Colonic mucosa (tissue), 4 donors: ENCODE data around the gene LUZP1. TPM values are rescaled to one million over a fixed set of nuclear protein-coding genes. Genes with fewer than 3 reads are reported as not detected.
A peak's percentile ranks its signal among the peaks of the same experiment; 100 is the strongest.

Experiments
- DNase-seq: peaks from one replicate; pipeline ENCODE4 v3.0.0-alpha.2; 2020
- H3K27ac ChIP-seq: fragments of 200-600 bp; one replicate; pipeline ENCODE4 v1.8.0; 2021
- H3K27me3 ChIP-seq: fragments of 200-600 bp; one replicate; pipeline ENCODE4 v1.8.0; 2021
- H3K36me3 ChIP-seq: fragments of 200-600 bp; one replicate; pipeline ENCODE4 v1.8.0; 2021
- H3K4me1 ChIP-seq: fragments of 200-600 bp; one replicate; pipeline ENCODE4 v1.8.0; 2021; ENCODE audit warnings: mild to moderate bottlenecking
- H3K4me3 ChIP-seq: fragments of 200-600 bp; one replicate; pipeline ENCODE4 v1.8.0; 2021
- H3K9ac ChIP-seq, 2 donors: one replicate each; pipeline ENCODE4 v1.7.0; 2013; ENCODE audit warnings: control low read depth in 2 of 2, low read depth in 2 of 2, low read length in 2 of 2
- H3K9me3 ChIP-seq: fragments of 200-600 bp; one replicate; pipeline ENCODE4 v1.8.0; 2021
- CTCF ChIP-seq: fragments of 200-600 bp; IDR thresholded peaks from one replicate; pipeline ENCODE4 v1.8.0; 2022; ENCODE audit warnings: antibody characterized with exemption, mild to moderate bottlenecking
- intact Hi-C: fragments of 100-400 bp; cut with DNase I; formaldehyde crosslinking; loops from one replicate; pipeline ENCODE4 v1.14.1; 2022
- total RNA-seq, 2 donors: library from RNA; stranded (reverse); fragmentation: NEBNext Ultra II Directional in 1 of 2; extraction: Animal tissue kit (Norgen Biotek cat#: 25700) in 1 of 2; gene quantifications; one replicate each; pipeline ENCODE4 v1.2.1, GENCODE V29; 2021
- donor health status: healthy.
- donor health status: DM: no; HTN: no; CAD: no.
- donor health status: DM: no; HTN: no; CAD: no.

Gene LUZP1
- total RNA-seq, 2 donors from 2014 or later, result 42.4 to 50.4 TPM

DNA sequence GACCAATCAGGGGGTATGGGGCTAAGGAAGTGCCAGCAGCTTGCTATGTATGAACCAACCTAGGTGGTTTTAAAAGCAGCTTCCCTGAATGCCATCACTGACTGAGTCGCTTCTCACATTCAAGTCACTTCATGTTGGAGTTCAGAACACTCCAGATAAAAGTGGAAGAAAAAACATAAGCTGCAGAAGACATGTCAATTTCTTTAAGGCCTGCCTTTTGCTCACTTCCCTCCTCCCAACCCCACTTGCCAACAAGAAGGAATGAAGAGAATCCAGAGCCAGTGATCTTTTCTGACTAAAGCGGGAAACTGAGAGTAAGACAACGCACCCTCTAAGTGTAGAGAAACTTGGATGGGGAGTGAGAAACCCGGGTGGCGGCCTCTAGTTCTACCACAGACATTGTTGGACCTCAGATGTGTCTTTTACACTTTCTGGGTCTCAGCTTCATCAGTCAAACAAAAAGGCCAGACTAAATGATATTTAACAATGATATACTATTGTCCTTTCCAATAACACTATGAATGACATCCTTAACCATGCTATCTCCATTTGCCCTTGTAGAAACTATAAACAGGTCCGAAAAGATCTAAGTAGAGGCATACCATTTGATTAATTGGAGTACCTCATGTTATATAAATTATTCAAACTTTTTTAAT, 54.1 kb downstream of the LUZP1 start:
- Histone ChIP-seq H3K27ac (no peak overlapping the region), H3K9ac (no peak overlapping the region), H3K27me3 (no peaks in the 10 kb centered on the region), H3K4me3 (no peak overlapping the region), H3K4me1 (no peaks in the 10 kb centered on the region), H3K9me3 (no peaks in the 10 kb centered on the region), H3K36me3 (no peaks in the 10 kb centered on the region)
- no peak for DNase-seq
- intact Hi-C loops, result no loop called here
- TF ChIP-seq CTCF, result no peak

GRCh38 chr1:23111600-23112535, 56.8 kb downstream of the LUZP1 start:
- TF ChIP-seq CTCF, result no peak
- intact Hi-C loops, result no loop called here
- no peak for DNase-seq
- no peaks in the 10 kb centered on the region for H3K9me3 ChIP-seq
- H3K4me3 ChIP-seq, result no peak overlapping the region
- no peaks in the 10 kb centered on the region for H3K36me3 ChIP-seq
- H3K4me1 ChIP-seq, result no peaks in the 10 kb centered on the region
- H3K27ac ChIP-seq, result no peak overlapping the region
- H3K27me3 ChIP-seq, result no peaks in the 10 kb centered on the region
- no peak overlapping the region for H3K9ac ChIP-seq

GRCh38 chr1:23110391-23110790, 58.3 kb downstream of the LUZP1 start:
- TF ChIP-seq CTCF, result no peak
- Histone ChIP-seq H3K9me3 (no peaks in the 10 kb centered on the region), H3K27ac (no peak overlapping the region), H3K4me1 (no peaks in the 10 kb centered on the region), H3K36me3 (no peaks in the 10 kb centered on the region), H3K9ac (no peak overlapping the region), H3K4me3 (no peak overlapping the region), H3K27me3 (no peaks in the 10 kb centered on the region)
- intact Hi-C loops, result no loop called here
- no peak for DNase-seq

- no peaks in the 10 kb centered on the region for H3K4me1 ChIP-seq
- H3K4me3 ChIP-seq, result no peak overlapping the region
- H3K27me3 ChIP-seq, result no peaks in the 10 kb centered on the region
- no peak for DNase-seq
- H3K27ac ChIP-seq, result no peak overlapping the region
- no peak for TF ChIP-seq CTCF
- no peaks in the 10 kb centered on the region for H3K36me3 ChIP-seq
- no peak overlapping the region for H3K9ac ChIP-seq
- no peaks in the 10 kb centered on the region for H3K9me3 ChIP-seq
- intact Hi-C loops, result no loop called here
Observed at GRCh38 chr1:23108918-23109533, 59.6 kb downstream of the LUZP1 start.

GRCh38 chr1:23103001-23103889, 65.4 kb downstream of the LUZP1 start:
- Histone ChIP-seq H3K36me3 (no peaks in the 10 kb centered on the region), H3K27me3 (no peaks in the 10 kb centered on the region), H3K9me3 (no peaks in the 10 kb centered on the region), H3K27ac (peak overlapping the region; percentile 56), H3K4me3 (no peak overlapping the region), H3K4me1 (peaks cover 18% of the 10 kb centered on the region), H3K9ac (peak overlapping the region in 1 of 2 donors; percentile 55)
- no peak for TF ChIP-seq CTCF
- intact Hi-C loops, result no loop called here
- DNase-seq, result peak; percentile 50
